ENCODE results near the gene BRF1. TPM values are rescaled to one million over a fixed set of nuclear protein-coding genes. Genes with fewer than 3 reads are reported as not detected.
"Not testable (repeated sequence)": the region's sequence is repeated elsewhere in the genome, so short reads cannot be mapped to it uniquely, and the experiment has no call there.

Gene BRF1
- total RNA-seq, 2 experiments from 2014 or later = 23.7 to 26.4 TPM

DNA sequence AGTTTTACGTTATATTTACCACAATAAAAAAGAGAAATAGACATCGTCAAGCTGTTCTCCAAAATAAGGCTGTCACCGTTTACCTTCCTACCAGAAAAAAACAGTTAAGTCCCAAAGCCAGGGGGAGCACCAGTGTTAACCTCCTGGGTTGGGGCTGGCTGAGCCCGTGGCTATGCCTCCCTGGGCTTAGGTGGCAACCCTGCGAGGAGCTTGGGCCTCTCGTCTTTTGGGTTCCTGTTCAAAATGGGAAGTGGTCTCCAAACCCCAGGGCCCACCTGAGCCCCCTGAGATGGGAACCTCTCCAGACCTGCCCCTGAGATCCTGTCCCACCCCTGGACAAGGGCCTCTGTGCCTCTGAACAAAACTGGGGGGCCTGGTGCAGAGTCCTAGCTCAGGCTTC is 36.6 kb upstream of the BRF1 start:
- Histone ChIP-seq H3K9me2 (ENCODE audit: insufficient read depth, low read length) (no peaks in the 10 kb centered on the region), H3K79me2 (ENCODE audit: insufficient read depth, low read depth, low read length) (no peaks in the 10 kb centered on the region), H3K9me3 (ENCODE audit: low read length) (no peaks in the 10 kb centered on the region), H3K36me3 (ENCODE audit: insufficient read depth, low read length) (no peaks in the 10 kb centered on the region), H3K4me2 (ENCODE audit: low read length) (no peak overlapping the region), H4K20me1 (ENCODE audit: insufficient read depth, low read length) (no peaks in the 10 kb centered on the region; the same call in 1 of the 2 replicates), H3K4me3 (ENCODE audit: low read depth, low read length, poor library complexity, severe bottlenecking) (no peak overlapping the region), H2AFZ (ENCODE audit: low read length) (no peak overlapping the region), H3K4me1 (ENCODE audit: insufficient read depth, low read length, poor library complexity, severe bottlenecking) (no peaks in the 10 kb centered on the region), H3K27ac (ENCODE audit: low read depth, low read length, poor library complexity, severe bottlenecking) (no peak overlapping the region)
- DNase-seq (ENCODE audit: low spot score) = no peak
- POLR2A ChIA-PET = no interaction called here
- no TSS peak for BruUV-seq (replicated peaks)
- intact Hi-C loops (cut with micrococcal nuclease; ENCODE audit: unreplicated experiment) = no loop called here
- TF ChIP-seq, protein P1, sequence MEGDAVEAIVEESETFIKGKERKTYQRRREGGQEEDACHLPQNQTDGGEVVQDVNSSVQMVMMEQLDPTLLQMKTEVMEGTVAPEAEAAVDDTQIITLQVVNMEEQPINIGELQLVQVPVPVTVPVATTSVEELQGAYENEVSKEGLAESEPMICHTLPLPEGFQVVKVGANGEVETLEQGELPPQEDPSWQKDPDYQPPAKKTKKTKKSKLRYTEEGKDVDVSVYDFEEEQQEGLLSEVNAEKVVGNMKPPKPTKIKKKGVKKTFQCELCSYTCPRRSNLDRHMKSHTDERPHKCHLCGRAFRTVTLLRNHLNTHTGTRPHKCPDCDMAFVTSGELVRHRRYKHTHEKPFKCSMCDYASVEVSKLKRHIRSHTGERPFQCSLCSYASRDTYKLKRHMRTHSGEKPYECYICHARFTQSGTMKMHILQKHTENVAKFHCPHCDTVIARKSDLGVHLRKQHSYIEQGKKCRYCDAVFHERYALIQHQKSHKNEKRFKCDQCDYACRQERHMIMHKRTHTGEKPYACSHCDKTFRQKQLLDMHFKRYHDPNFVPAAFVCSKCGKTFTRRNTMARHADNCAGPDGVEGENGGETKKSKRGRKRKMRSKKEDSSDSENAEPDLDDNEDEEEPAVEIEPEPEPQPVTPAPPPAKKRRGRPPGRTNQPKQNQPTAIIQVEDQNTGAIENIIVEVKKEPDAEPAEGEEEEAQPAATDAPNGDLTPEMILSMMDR (conservative IDR thresholded peaks at IDR 0.05; ENCODE audit: low read length) = no peak
- TF ChIP-seq EZH2phosphoT487 (IDR thresholded peaks at IDR 0.05; ENCODE audit: borderline replicate concordance, low read depth, low read length) = no peak
- CTCF ChIA-PET (ENCODE audit: unreplicated experiment) = no interaction called here

GRCh38 chr14:105336477-105337287 is 35.9 kb upstream of the BRF1 start:
- intact Hi-C loops (cut with micrococcal nuclease; ENCODE audit: unreplicated experiment) = no loop called here
- H4K20me1 ChIP-seq (ENCODE audit: insufficient read depth, low read length) = no peaks in the 10 kb centered on the region; the same call in 1 of the 2 replicates
- H3K9me2 ChIP-seq (ENCODE audit: insufficient read depth, low read length) = no peaks in the 10 kb centered on the region
- BruUV-seq (replicated peaks) = no TSS peak
- ChIA-PET POLR2A (no interaction called here), CTCF (ENCODE audit: unreplicated experiment) (no interaction called here)
- no peaks in the 10 kb centered on the region for H3K9me3 ChIP-seq (ENCODE audit: low read length)
- no peak for DNase-seq (ENCODE audit: low spot score)
- no peaks in the 10 kb centered on the region for H3K4me1 ChIP-seq (ENCODE audit: insufficient read depth, low read length, poor library complexity, severe bottlenecking)
- TF ChIP-seq, protein P1 (conservative IDR thresholded peaks at IDR 0.05; ENCODE audit: low read length) = no peak
- TF ChIP-seq EZH2phosphoT487 (IDR thresholded peaks at IDR 0.05; ENCODE audit: borderline replicate concordance, low read depth, low read length) = no peak
- no peak overlapping the region for H3K4me3 ChIP-seq (ENCODE audit: low read depth, low read length, poor library complexity, severe bottlenecking)
- no peak overlapping the region for H3K27ac ChIP-seq (ENCODE audit: low read depth, low read length, poor library complexity, severe bottlenecking)
- H3K4me2 ChIP-seq (ENCODE audit: low read length) = no peak overlapping the region
- no peaks in the 10 kb centered on the region for H3K79me2 ChIP-seq (ENCODE audit: insufficient read depth, low read depth, low read length)
- H3K36me3 ChIP-seq (ENCODE audit: insufficient read depth, low read length) = no peaks in the 10 kb centered on the region
- H2AFZ ChIP-seq (ENCODE audit: low read length) = no peak overlapping the region

DNA sequence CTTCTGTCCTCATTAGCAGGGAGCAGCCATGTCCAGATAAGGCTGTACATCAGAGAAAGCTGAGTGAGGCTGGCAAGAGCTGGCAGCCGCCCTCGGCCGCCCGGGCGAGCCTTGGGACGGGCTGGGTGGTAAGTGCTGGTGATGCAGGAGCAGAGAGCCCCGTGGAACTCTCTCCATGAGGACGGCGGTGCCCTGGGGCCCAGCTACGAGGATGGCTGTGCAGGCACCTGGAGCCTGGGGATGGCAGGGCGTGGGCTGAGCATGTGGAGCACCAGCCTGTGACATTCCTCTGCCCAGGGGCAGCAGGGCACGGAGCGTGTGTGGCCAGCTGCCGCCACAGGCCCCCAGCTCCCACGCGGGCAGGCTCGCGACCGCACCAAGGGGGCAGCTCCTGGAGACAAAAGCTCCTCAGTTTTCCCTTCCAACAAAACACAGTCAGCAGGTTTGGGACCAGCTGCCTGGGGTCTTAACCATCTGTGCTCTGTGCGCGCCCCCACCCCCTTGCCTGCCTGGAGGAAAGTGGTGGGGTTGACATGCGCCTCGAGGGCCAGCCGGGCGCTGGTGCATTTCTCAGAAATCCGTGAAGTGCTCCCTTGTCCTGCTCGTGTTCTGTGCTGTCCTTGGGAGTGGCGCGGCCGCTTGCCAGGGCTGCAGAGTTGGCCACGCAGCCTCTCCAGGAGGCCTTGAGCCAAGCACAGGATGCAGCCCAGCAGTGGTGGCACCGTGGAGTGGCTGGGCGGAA is 35.1 kb upstream of the BRF1 start:
- CTCF ChIA-PET (ENCODE audit: unreplicated experiment) = no interaction called here
- intact Hi-C loops (cut with micrococcal nuclease; ENCODE audit: unreplicated experiment) = no loop called here
- no peaks in the 10 kb centered on the region for H3K9me2 ChIP-seq (ENCODE audit: insufficient read depth, low read length)
- H3K36me3 ChIP-seq (ENCODE audit: insufficient read depth, low read length) = no peaks in the 10 kb centered on the region
- TF ChIP-seq, protein P1 (conservative IDR thresholded peaks at IDR 0.05; ENCODE audit: low read length) = no peak
- TF ChIP-seq EZH2phosphoT487 (IDR thresholded peaks at IDR 0.05; ENCODE audit: borderline replicate concordance, low read depth, low read length) = no peak
- no peak overlapping the region for H3K4me2 ChIP-seq (ENCODE audit: low read length)
- H3K4me1 ChIP-seq (ENCODE audit: insufficient read depth, low read length, poor library complexity, severe bottlenecking) = no peaks in the 10 kb centered on the region
- no peak overlapping the region for H2AFZ ChIP-seq (ENCODE audit: low read length)
- no TSS peak for BruUV-seq (replicated peaks)
- no peak overlapping the region for H3K4me3 ChIP-seq (ENCODE audit: low read depth, low read length, poor library complexity, severe bottlenecking)
- H4K20me1 ChIP-seq (ENCODE audit: insufficient read depth, low read length) = peaks cover 5% of the 10 kb centered on the region; the same call in 1 of the 2 replicates
- POLR2A ChIA-PET = no interaction called here
- no peaks in the 10 kb centered on the region for H3K79me2 ChIP-seq (ENCODE audit: insufficient read depth, low read depth, low read length)
- DNase-seq (ENCODE audit: low spot score) = no peak
- H3K27ac ChIP-seq (ENCODE audit: low read depth, low read length, poor library complexity, severe bottlenecking) = no peak overlapping the region
- H3K9me3 ChIP-seq (ENCODE audit: low read length) = no peaks in the 10 kb centered on the region

DNA sequence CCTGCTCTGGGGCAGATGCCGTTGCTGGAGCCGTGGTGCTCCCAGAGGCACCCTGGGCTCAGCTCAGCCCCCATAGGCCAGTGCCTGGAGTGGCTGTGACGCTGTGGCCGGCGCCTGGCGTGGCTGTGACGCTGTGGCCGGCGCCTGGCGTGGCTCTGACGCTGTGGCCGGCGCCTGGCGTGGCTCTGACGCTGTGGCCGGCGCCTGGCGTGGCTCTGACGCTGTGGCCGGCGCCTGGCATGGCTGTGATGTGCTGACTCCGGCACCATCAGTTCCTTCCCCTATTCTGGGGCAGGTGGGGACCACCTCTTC is 34.4 kb upstream of the BRF1 start:
- CTCF ChIA-PET (ENCODE audit: unreplicated experiment) = interaction anchor here (0.7 kb wide), 1 partner anchor 1409 kb away, joined by 3 read pairs; no protein-coding TSS in a partner anchor
- intact Hi-C loops (cut with micrococcal nuclease; ENCODE audit: unreplicated experiment); H3K4me2 ChIP-seq (ENCODE audit: low read length): not testable (repeated sequence)

More for the DNA sequence above, 34.4 kb upstream of the BRF1 start:
- H3K79me2 ChIP-seq (ENCODE audit: insufficient read depth, low read depth, low read length); H3K4me3 ChIP-seq (ENCODE audit: low read depth, low read length, poor library complexity, severe bottlenecking); H3K9me2 ChIP-seq (ENCODE audit: insufficient read depth, low read length); DNase-seq (ENCODE audit: low spot score); H3K36me3 ChIP-seq (ENCODE audit: insufficient read depth, low read length); H3K9me3 ChIP-seq (ENCODE audit: low read length); H3K27ac ChIP-seq (ENCODE audit: low read depth, low read length, poor library complexity, severe bottlenecking); BruUV-seq (replicated peaks); H3K4me1 ChIP-seq (ENCODE audit: insufficient read depth, low read length, poor library complexity, severe bottlenecking); H2AFZ ChIP-seq (ENCODE audit: low read length); POLR2A ChIA-PET; H4K20me1 ChIP-seq (ENCODE audit: insufficient read depth, low read length): not testable (repeated sequence)

Measured in OCI-LY7 (cell line).